ENCODE results near the gene ADSS2.

ADSS2 gene

GRCh38 chr1:244362476-244362875 is 89.2 kb downstream of the ADSS2 start:
- no peak for DNase-seq

GRCh38 chr1:244361764-244362473 is 89.8 kb downstream of the ADSS2 start:
- DNase-seq: no peak
